ENCODE measurements around the gene TMPRSS3. TPM values are rescaled to one million over a fixed set of nuclear protein-coding genes. Genes with fewer than 3 reads are reported as not detected.

Gene TMPRSS3
- total RNA-seq, 4 donors from 2014 or later, result 0.34 to 1.6 (median 1.0) TPM; not detected in 1

GRCh38 chr21:42441963-42442362, 46.1 kb upstream of the TMPRSS3 start:
- DNase-seq (ENCODE audit: low spot score in 2 of 2), result peak in 1 of 2 donors; percentile 15
- no peak overlapping the region for H3K27ac ChIP-seq
- no peaks in the 10 kb centered on the region for H3K4me1 ChIP-seq
- no peaks in the 10 kb centered on the region for H3K9me3 ChIP-seq
- H3K27me3 ChIP-seq, result peaks cover 14% of the 10 kb centered on the region
- TF ChIP-seq POLR2A (IDR thresholded peaks at IDR 0.05), result no peak
- TF ChIP-seq POLR2AphosphoS5 (IDR thresholded peaks at IDR 0.05), result no peak
- TF ChIP-seq CTCF (IDR thresholded peaks at IDR 0.05), result no peak
- H3K36me3 ChIP-seq, result no peaks in the 10 kb centered on the region
- H3K4me3 ChIP-seq, result no peak overlapping the region
- 87% methylated on average over 6 of the region's 6 CpGs for WGBS

DNA sequence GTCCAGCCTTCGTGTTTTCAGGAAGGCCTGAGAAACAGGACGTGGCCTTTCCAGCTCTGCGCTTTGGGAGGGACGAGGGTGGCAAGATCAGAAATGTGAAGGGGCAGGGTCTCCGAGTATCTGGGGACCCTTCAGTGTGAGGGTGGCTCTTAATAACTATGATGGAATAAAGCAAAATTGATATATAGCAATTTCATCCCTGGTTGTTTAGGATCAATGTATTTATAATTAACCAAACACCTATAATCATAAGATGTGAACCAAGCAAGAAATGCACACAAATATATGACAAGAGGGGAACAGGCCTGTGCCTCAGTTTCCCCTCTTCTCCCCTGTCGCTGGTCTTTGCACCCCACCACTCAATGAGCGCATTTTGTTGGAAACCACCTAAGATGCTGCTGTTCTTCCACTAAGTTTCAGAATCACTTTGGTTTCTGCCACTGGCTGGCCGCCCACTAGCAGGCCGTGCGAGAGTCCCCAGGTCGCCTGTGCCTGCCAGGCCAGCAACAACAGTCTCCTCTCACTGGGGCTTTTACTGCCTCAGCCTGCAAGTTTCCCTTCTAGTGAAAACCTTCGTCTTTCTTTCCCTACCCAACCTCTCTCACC, 44.4 kb upstream of the TMPRSS3 start:
- H3K4me3 ChIP-seq, result no peak overlapping the region
- H3K36me3 ChIP-seq, result no peaks in the 10 kb centered on the region
- TF ChIP-seq POLR2AphosphoS5 (IDR thresholded peaks at IDR 0.05), result no peak
- TF ChIP-seq POLR2A (IDR thresholded peaks at IDR 0.05), result no peak
- no peak for TF ChIP-seq EP300 (IDR thresholded peaks at IDR 0.05)
- TF ChIP-seq CTCF (IDR thresholded peaks at IDR 0.05), result no peak
- 85% methylated on average over 12 of the region's 12 CpGs for WGBS
- no peaks in the 10 kb centered on the region for H3K9me3 ChIP-seq
- no peak for DNase-seq (ENCODE audit: low spot score in 2 of 2)
- peaks cover 15% of the 10 kb centered on the region for H3K27me3 ChIP-seq
- no peaks in the 10 kb centered on the region for H3K4me1 ChIP-seq
- no peak overlapping the region for H3K27ac ChIP-seq

DNA sequence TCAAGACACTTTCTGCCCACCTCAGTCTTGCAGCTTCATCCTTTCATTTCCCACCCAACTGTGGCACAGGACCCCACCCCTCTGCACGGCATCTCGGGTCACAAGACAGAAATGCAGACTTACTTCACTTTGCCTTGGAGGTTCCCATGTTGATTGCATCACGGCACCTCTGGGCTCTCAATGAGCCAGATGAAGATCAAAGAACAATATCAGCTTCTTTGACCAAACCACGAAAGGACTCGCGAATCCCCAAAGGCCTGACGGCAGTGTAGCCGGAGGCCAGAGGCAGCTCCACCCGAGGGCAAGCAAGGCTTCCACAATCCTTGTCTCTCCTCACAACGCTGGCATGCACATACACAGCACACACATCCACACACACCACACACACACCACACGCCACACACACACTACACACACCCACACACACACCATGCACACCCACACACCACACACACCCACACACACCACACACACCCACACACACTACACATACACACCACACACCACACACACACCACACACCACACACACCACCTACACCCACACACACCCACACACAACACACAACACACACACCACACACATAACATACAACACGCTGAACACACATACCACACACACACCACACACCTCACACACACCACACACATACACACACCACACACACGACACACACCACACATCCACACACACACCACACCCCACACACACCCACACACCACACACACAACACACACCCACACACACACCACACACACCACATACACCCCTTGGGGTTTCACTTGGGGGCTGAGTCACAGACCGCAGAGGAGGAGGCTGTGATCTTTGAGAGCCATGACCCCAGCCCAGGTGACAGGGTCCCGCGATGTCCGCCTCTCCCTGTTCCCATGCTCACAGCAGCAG, 43.7 kb upstream of the TMPRSS3 start:
- WGBS, result 70% methylated on average over 17 of the region's 17 CpGs
- TF ChIP-seq POLR2A (IDR thresholded peaks at IDR 0.05) (no peak), POLR2AphosphoS5 (IDR thresholded peaks at IDR 0.05) (no peak), EP300 (IDR thresholded peaks at IDR 0.05) (no peak), CTCF (IDR thresholded peaks at IDR 0.05) (no peak)

DNA sequence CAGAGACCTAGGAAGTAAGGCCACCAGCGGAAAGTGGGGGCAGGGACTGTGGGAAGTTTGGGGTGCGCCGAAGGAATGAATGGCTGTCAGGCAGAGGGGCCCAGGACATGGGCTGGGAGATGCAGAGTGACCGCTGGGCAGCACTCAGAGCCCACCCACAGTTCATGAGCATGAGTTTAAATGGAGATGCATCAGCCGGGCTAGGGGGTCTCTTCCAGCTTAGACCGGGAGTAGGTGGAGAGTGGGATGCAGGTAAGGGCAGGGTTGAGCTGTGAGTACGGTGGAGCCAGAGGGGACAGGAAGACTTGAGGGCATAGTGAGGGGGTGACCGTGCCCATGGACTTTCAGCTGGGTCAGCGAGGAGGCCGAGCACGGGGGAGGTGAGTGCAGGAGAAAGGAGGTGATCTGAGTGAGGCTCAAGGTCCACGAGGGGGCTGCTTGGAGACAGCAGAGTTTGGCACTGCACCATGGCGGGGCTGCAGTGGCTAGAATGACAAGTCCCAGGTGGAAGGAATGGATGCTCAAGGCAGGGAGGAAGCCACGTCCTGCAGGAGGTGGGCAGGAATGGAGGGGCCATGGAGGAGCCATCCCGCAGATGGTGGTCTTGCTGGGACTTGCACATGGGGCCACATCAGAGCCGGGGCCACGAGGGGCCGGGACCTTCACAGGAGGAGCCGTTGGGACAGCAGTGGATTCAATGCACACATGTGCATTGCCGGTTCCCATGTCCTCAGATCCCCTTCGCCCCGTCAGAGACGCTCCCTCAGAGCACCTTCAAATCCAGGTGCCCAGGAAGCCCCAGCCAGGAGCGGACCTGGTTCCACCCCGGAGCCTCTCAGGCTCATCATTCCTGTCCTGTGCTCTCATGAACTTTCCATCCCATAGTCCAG, 42.7 kb upstream of the TMPRSS3 start:
- Histone ChIP-seq H3K27ac (no peak overlapping the region), H3K4me1 (no peaks in the 10 kb centered on the region), H3K9me3 (no peaks in the 10 kb centered on the region), H3K4me3 (no peak overlapping the region), H3K36me3 (no peaks in the 10 kb centered on the region), H3K27me3 (peaks cover 13% of the 10 kb centered on the region)
- 90% methylated on average over 24 of the region's 25 CpGs for WGBS
- no peak for DNase-seq (ENCODE audit: low spot score in 2 of 2)
- TF ChIP-seq CTCF (IDR thresholded peaks at IDR 0.05), result no peak
- TF ChIP-seq POLR2A (IDR thresholded peaks at IDR 0.05), result no peak
- TF ChIP-seq EP300 (IDR thresholded peaks at IDR 0.05), result no peak
- TF ChIP-seq POLR2AphosphoS5 (IDR thresholded peaks at IDR 0.05), result no peak

More for the DNA sequence above, 43.7 kb upstream of the TMPRSS3 start:
- no peak for DNase-seq (ENCODE audit: low spot score in 2 of 2)
- H3K4me1 ChIP-seq, result no peaks in the 10 kb centered on the region
- no peak overlapping the region for H3K27ac ChIP-seq
- no peaks in the 10 kb centered on the region for H3K36me3 ChIP-seq
- no peaks in the 10 kb centered on the region for H3K9me3 ChIP-seq
- H3K27me3 ChIP-seq, result peaks cover 13% of the 10 kb centered on the region
- H3K4me3 ChIP-seq, result no peak overlapping the region
